ENCODE results near the gene CD27.

DNA sequence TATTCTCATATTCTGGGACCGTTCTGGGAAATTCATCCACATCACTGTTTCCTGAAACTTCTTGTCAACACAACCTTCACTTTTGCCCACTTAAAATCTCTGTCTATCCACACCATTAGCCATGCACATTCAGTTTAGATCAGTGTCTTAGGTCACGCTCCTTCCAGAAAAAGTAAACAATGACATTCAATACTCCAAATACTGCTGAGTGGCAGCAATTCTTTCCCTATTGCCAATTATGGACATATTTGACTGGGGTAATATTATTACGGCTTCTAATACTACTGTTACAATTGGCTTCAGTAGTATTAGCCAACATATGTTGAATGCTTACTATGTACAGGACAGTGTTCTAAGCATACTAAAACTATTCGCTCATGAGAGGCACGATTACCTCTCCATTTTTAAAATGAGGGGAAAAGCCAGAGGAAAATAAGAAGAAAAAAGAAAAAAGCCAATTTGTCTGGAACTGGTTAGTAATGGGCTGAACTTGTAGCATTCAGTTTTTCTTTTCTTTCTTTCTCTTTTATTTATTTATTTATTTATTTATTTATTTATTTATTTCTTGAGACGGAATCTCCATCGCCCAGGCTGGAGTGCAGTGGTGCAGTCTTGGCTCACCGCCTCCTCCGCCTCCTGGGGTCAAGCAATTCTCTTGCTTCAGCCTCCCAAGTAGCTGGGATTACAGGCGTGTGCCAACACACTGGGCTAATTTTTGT lies 37.4 kb upstream of the CD27 start:
- TF ChIP-seq, protein P1, sequence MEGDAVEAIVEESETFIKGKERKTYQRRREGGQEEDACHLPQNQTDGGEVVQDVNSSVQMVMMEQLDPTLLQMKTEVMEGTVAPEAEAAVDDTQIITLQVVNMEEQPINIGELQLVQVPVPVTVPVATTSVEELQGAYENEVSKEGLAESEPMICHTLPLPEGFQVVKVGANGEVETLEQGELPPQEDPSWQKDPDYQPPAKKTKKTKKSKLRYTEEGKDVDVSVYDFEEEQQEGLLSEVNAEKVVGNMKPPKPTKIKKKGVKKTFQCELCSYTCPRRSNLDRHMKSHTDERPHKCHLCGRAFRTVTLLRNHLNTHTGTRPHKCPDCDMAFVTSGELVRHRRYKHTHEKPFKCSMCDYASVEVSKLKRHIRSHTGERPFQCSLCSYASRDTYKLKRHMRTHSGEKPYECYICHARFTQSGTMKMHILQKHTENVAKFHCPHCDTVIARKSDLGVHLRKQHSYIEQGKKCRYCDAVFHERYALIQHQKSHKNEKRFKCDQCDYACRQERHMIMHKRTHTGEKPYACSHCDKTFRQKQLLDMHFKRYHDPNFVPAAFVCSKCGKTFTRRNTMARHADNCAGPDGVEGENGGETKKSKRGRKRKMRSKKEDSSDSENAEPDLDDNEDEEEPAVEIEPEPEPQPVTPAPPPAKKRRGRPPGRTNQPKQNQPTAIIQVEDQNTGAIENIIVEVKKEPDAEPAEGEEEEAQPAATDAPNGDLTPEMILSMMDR (IDR thresholded peaks at IDR 0.05) = no peak
- TF ChIP-seq ZFX (IDR thresholded peaks at IDR 0.05; ENCODE audit: borderline replicate concordance) = no peak

Data from 22Rv1 (cell line).